Measurements from ENCODE around the gene PARP8. TPM values are rescaled to one million over a fixed set of nuclear protein-coding genes. Genes with fewer than 3 reads are reported as not detected.
"Not testable (repeated sequence)": the region's sequence is repeated elsewhere in the genome, so short reads cannot be mapped to it uniquely, and the experiment has no call there.

PARP8 gene
- total and polyA plus RNA-seq, 5 experiments from 2014 or later = 61.9 to 162 (median 87.2) TPM

DNA sequence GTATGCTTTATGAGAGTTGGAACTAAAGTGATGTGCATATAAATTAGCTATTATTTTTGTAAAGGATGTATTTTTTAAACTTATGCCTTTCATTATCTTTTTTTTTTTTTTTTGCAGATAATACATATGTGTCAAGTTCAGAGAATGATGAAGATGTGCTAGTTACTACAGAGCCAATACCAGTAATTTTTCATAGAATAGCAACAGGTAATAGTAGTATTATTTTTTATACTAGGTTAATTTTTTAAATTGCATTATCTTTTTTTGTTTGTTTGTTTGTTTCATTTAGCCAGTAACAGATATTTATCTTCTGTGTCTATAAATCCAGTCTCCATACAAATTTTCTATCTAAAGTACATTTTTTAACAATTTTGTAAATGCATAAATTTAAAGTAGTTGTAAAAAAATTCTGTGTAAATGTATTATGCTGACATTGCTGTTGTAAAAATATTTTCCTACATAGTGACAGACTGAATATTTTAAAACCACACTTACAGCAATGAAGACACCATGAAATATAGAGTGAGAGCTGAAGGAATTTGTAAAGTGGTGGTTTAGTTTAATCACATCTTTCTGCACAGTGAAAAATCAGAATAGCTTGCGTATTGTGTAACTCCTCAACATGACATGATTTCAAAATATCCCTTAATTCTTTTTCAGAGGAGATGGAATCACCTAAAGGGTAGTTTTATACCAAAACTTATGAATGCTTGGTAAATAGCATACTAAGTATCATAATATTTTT, 93.3 kb downstream of the PARP8 start:
- H3K27ac Mint-ChIP-seq = peak overlapping the region in 3 of 10 donors; percentile 20 to 66 (median 37)
- POLR2A ChIA-PET = interaction anchor here (0.6 kb wide), 2 partner anchors 212 to 339 kb away, joined by 3 to 6 read pairs; no protein-coding TSS in a partner anchor
- no peak for DNase-seq
- ATAC-seq = no peak
- H3K4me3 Mint-ChIP-seq = no peak overlapping the region
- H3K4me1 Mint-ChIP-seq = peaks cover 14 to 36% (median 34%) of the 10 kb centered on the region in 4 donors
- no peaks in the 10 kb centered on the region for H3K27me3 Mint-ChIP-seq
- H3K36me3 Mint-ChIP-seq = peaks cover 7 to 77% (median 29%) of the 10 kb centered on the region in 3 donors
- no peaks in the 10 kb centered on the region for H3K9me3 Mint-ChIP-seq

GRCh38 chr5:50763351-50763750, 96.9 kb downstream of the PARP8 start:
- peak overlapping the region in 2 of 10 donors; percentile 7 to 17 for H3K27ac Mint-ChIP-seq
- DNase-seq = no peak
- ATAC-seq = no peak
- H3K4me3 Mint-ChIP-seq = no peak overlapping the region
- peaks cover 16 to 41% (median 31%) of the 10 kb centered on the region in 4 donors for H3K4me1 Mint-ChIP-seq
- POLR2A ChIA-PET = no interaction called here
- H3K27me3 Mint-ChIP-seq = no peaks in the 10 kb centered on the region
- H3K9me3 Mint-ChIP-seq = no peaks in the 10 kb centered on the region
- peaks cover 7 to 80% (median 23%) of the 10 kb centered on the region in 3 donors for H3K36me3 Mint-ChIP-seq

GRCh38 chr5:50763846-50764245, 97.4 kb downstream of the PARP8 start:
- H3K4me3 Mint-ChIP-seq = no peak overlapping the region
- no peaks in the 10 kb centered on the region for H3K9me3 Mint-ChIP-seq
- H3K27ac Mint-ChIP-seq = peak overlapping the region in 7 of 10 donors; percentile 7 to 58 (median 27)
- H3K4me1 Mint-ChIP-seq = peaks cover 16 to 43% (median 34%) of the 10 kb centered on the region in 4 donors
- H3K36me3 Mint-ChIP-seq = peaks cover 7 to 85% (median 24%) of the 10 kb centered on the region in 3 donors
- ATAC-seq (no peak), DNase-seq (no peak)
- no peaks in the 10 kb centered on the region for H3K27me3 Mint-ChIP-seq
- POLR2A ChIA-PET = no interaction called here

DNA sequence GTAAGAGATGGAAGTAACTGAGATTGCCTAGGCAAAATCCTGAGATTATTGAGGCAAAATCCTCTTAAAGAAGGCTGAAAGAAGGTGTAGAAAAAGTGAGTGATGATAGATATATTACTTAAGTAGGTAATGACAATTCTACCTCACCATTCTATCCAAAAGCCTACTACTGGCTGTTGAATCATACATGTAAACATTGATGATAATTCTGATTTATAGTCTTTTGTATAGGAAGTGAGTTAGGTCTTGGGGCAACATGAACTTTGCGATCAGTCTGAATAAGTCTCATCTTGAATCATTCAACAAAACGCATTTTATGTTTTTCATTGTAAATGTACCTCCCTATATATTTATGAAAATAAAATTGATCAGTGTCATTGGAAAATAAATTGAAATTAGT, 99.6 kb downstream of the PARP8 start:
- Mint-ChIP-seq H3K4me3 (no peak overlapping the region), H3K27ac (peak overlapping the region in 6 of 10 donors; percentile 53 to 88 (median 64)), H3K4me1 (peaks cover 15 to 41% (median 34%) of the 10 kb centered on the region in 4 donors), H3K36me3 (peaks cover 14 to 84% (median 27%) of the 10 kb centered on the region in 3 donors), H3K9me3 (no peaks in the 10 kb centered on the region), H3K27me3 (no peaks in the 10 kb centered on the region)
- POLR2A ChIA-PET = no interaction called here
- DNase-seq = no peak
- ATAC-seq = no peak

DNA sequence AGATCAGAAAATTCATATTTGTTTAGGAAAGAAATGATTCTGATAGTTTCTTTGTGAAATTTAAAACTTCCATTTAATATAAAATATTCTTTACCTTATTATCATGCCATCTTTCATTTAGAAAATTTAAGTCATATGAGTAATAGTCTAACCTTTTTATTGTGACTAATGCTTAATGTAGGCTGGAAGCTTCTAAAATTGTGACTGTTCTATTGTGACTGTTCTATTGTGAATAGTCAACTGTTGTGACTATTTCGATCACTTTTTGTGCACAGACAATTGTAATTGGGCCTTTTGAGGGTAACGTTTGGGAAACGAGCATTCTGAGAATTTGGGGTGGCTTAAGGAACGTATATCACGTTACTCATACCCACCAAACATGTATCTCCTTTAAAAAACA, 100.0 kb downstream of the PARP8 start:
- peaks cover 15 to 41% (median 34%) of the 10 kb centered on the region in 4 donors for H3K4me1 Mint-ChIP-seq
- POLR2A ChIA-PET = no interaction called here
- no peaks in the 10 kb centered on the region for H3K9me3 Mint-ChIP-seq
- DNase-seq (no peak), ATAC-seq (no peak)
- no peaks in the 10 kb centered on the region for H3K27me3 Mint-ChIP-seq
- H3K36me3 Mint-ChIP-seq = peaks cover 14 to 86% (median 27%) of the 10 kb centered on the region in 3 donors
- peak overlapping the region in 5 of 10 donors; percentile 35 to 90 (median 64) for H3K27ac Mint-ChIP-seq
- no peak overlapping the region for H3K4me3 Mint-ChIP-seq

DNA sequence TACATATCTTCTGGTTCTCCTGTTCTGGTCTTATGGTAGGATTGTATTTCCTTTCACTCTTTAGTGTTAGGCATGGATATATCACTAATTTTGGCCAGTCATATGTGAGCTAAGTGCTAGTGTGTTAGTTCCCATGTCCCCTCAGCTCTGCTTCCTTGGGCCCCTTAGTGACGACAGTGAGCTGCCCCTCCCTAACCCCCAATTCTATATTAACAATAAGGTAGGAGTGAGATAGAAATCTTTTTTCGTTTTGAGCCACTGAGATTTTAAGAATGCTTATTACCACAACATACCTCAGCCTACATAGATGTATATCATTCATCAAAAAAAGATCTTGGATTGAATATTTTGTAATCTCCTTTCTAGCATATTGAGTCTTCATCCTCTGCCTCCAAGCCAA, 100.5 kb downstream of the PARP8 start:
- Mint-ChIP-seq H3K9me3 (peaks cover 0 to 2% (median 0%) of the 10 kb centered on the region in 9 donors), H3K4me3 (peak overlapping the region in 1 of 10 donors; percentile 5), H3K27me3 (no peaks in the 10 kb centered on the region), H3K4me1 (peaks cover 17 to 43% (median 36%) of the 10 kb centered on the region in 4 donors), H3K36me3 (peaks cover 18 to 86% (median 29%) of the 10 kb centered on the region in 3 donors), H3K27ac (peak overlapping the region in 9 of 10 donors; percentile 35 to 90 (median 68))
- no peak for ATAC-seq
- POLR2A ChIA-PET = no interaction called here
- DNase-seq = no peak

- ATAC-seq (no peak), DNase-seq (no peak)
- H3K4me3 Mint-ChIP-seq = no peak overlapping the region
- peaks cover 18 to 44% (median 37%) of the 10 kb centered on the region in 4 donors for H3K4me1 Mint-ChIP-seq
- H3K27ac Mint-ChIP-seq = peak overlapping the region in 8 of 10 donors; percentile 1 to 64 (median 24)
- peaks cover 0 to 2% (median 0%) of the 10 kb centered on the region in 9 donors for H3K9me3 Mint-ChIP-seq
- H3K36me3 Mint-ChIP-seq = peaks cover 22 to 85% (median 29%) of the 10 kb centered on the region in 3 donors
- H3K27me3 Mint-ChIP-seq = no peaks in the 10 kb centered on the region
- POLR2A ChIA-PET = no interaction called here
These were observed 101.2 kb downstream of the PARP8 start for GRCh38 chr5:50767588-50767987.

DNA sequence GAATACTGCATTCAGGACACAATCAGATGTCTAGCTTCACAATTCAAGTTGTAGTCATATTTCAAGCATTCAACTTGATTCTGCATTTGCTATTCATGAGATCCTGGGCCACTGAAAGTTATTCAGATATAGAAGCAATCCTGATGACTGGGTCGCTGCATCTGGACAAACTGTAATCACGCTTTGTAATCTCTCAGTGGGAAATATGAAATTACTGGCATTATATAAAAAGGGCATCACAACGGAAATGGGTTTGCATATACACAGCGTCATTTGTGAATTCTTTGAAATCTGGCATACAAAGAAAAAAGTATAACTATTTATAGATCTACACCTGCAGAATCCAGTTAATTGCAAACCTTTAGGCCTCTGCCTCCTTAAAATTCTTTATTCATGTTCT, 102.2 kb downstream of the PARP8 start:
- Mint-ChIP-seq H3K27me3 (no peaks in the 10 kb centered on the region), H3K9me3 (peaks cover 0 to 9% (median 5%) of the 10 kb centered on the region in 9 donors), H3K4me1 (peaks cover 20 to 47% (median 37%) of the 10 kb centered on the region in 4 donors), H3K4me3 (no peak overlapping the region), H3K36me3 (peaks cover 31 to 86% (median 35%) of the 10 kb centered on the region in 3 donors), H3K27ac (peak overlapping the region in 5 of 10 donors; percentile 18 to 68 (median 49))
- POLR2A ChIA-PET = no interaction called here
- ATAC-seq (no peak), DNase-seq (no peak)

- Mint-ChIP-seq H3K4me3 (no peak overlapping the region), H3K27me3 (no peaks in the 10 kb centered on the region), H3K27ac (peak overlapping the region in 8 of 10 donors; percentile 36 to 84 (median 64)), H3K9me3 (peaks cover 0 to 11% (median 8%) of the 10 kb centered on the region in 9 donors), H3K36me3 (peaks cover 24 to 86% (median 48%) of the 10 kb centered on the region in 3 donors), H3K4me1 (peaks cover 17 to 44% (median 32%) of the 10 kb centered on the region in 4 donors)
- POLR2A ChIA-PET = no interaction called here
- no peak for DNase-seq
- ATAC-seq = no peak
These were observed 104.0 kb downstream of the PARP8 start for GRCh38 chr5:50770441-50770840.

DNA sequence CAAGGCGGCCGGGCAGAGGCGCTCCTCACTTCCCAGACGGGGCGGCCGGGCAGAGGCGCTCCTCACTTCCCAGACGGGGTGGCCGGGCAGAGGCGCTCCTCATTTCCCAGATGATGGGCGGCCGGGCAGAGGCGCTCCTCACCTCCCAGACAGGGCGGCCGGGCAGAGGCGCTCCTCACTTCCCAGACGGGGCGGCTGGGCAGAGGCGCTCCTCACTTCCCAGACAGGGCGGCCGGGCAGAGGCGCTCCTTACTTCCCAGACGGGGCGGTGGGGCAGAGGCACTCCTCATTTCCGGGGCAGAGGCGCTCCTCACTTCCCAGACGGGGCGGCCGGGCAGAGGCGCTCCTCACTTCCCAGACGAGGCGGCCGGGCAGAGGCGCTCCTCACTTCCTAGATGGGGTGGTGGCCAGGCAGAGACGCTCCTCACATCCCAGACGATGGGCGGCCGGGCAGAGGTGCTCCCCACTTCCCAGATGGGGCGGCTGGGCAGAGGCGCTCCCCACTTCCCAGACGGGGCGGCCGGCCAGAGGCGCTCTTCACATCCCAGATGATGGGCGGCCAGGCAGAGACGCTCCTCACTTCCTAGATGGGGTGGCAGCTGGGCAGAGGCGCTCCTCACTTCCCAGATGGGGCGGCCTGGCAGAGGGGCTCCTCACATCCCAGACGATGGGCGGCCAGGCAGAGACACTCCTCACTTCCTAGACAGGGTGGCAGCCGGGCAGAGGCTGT, 108.2 kb downstream of the PARP8 start:
- not testable (repeated sequence) for DNase-seq

GRCh38 chr5:50786073-50786472, 119.6 kb downstream of the PARP8 start:
- Mint-ChIP-seq H3K4me1 (peaks cover 14 to 41% (median 25%) of the 10 kb centered on the region in 4 donors), H3K4me3 (no peak overlapping the region), H3K36me3 (peaks cover 10 to 79% (median 43%) of the 10 kb centered on the region in 3 donors), H3K27ac (peak overlapping the region in 8 of 10 donors; percentile 7 to 70 (median 54)), H3K27me3 (no peaks in the 10 kb centered on the region), H3K9me3 (no peaks in the 10 kb centered on the region)
- ATAC-seq (no peak), DNase-seq (no peak)
- POLR2A ChIA-PET = no interaction called here

More for the DNA sequence above, 108.2 kb downstream of the PARP8 start:
- peak overlapping the region in 1 of 10 donors; percentile 20 for H3K4me3 Mint-ChIP-seq
- H3K9me3 Mint-ChIP-seq = peaks cover 0 to 14% (median 8%) of the 10 kb centered on the region in 9 donors
- H3K36me3 Mint-ChIP-seq = peaks cover 24 to 81% (median 48%) of the 10 kb centered on the region in 3 donors
- H3K4me1 Mint-ChIP-seq = peaks cover 13 to 25% (median 21%) of the 10 kb centered on the region in 4 donors
- POLR2A ChIA-PET, ATAC-seq, H3K27me3 Mint-ChIP-seq: not testable (repeated sequence)
- H3K27ac Mint-ChIP-seq = peak overlapping the region in 1 of 10 donors; percentile 40

DNA sequence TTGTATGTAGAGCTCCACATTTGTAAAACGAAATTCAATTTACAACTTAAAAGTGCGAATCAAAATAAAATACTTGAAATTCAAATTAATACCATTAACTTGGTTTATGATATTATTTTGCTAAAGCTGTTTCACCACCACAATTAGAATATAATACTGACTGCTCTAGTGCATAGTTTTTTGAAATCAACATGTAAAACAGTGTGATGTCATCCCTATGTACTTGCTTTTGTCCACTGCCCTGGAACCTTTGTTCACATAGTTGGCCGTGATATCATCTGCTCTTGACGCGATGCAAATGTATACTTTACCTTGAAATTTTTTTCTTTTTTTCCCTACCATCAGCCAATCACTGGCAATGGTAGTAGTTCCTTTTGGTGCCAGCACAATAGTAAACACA, 125.4 kb downstream of the PARP8 start:
- peak overlapping the region in 2 of 10 donors; percentile 69 to 74 for H3K27ac Mint-ChIP-seq
- H3K4me1 Mint-ChIP-seq = peaks cover 0 to 9% (median 8%) of the 10 kb centered on the region in 4 donors
- H3K4me3 Mint-ChIP-seq = no peak overlapping the region

More for the DNA sequence above, 125.4 kb downstream of the PARP8 start:
- POLR2A ChIA-PET = no interaction called here
- no peak for DNase-seq
- peaks cover 19 to 83% (median 38%) of the 10 kb centered on the region in 3 donors for H3K36me3 Mint-ChIP-seq
- no peak for ATAC-seq
- H3K9me3 Mint-ChIP-seq = no peaks in the 10 kb centered on the region
- no peaks in the 10 kb centered on the region for H3K27me3 Mint-ChIP-seq

Data from naive thymus-derived CD8-positive, alpha-beta T cell (primary cell).